ENCODE results near the gene TNMD. TPM values are rescaled to one million over a fixed set of nuclear protein-coding genes. Genes with fewer than 3 reads are reported as not detected.

Gene TNMD
- total RNA-seq, 3 donors from 2014 or later (not counting 1 experiment from before 2014, with no cell fraction given) = not detected

- Mint-ChIP-seq H3K36me3 (no peaks in the 10 kb centered on the region), H3K4me3 (no peak overlapping the region), H3K27ac (no peak overlapping the region), H3K4me1 (no peaks in the 10 kb centered on the region), H3K9me3 (no peaks in the 10 kb centered on the region), H3K27me3 (ENCODE audit: low read depth in 2 of 2) (peaks cover 0 to 25% of the 10 kb centered on the region in 2 donors)
- TF ChIP-seq CTCF (IDR thresholded peaks at IDR 0.05) = no peak
- no peaks in the 10 kb centered on the region for H3K9me3 ChIP-seq (ENCODE audit: control insufficient read depth, insufficient read depth, low read length)
- intact Hi-C loops (cut with micrococcal nuclease) = no loop called here
- H3K4me1 ChIP-seq (ENCODE audit: control insufficient read depth, insufficient read depth, low read length) = no peaks in the 10 kb centered on the region
- H3K4me3 ChIP-seq (ENCODE audit: low read length) = no peak overlapping the region
- ATAC-seq (no peak), DNase-seq (no peak)
- whole genome bisulfite sequencing (ENCODE audit: insufficient coverage) = no CpG with 5 or more reads among the region's 9 CpGs
- H3K27ac ChIP-seq (ENCODE audit: low read length) = no peak overlapping the region
- H3K36me3 ChIP-seq (ENCODE audit: control insufficient read depth, insufficient read depth, low read length) = no peaks in the 10 kb centered on the region
- no peaks in the 10 kb centered on the region for H3K27me3 ChIP-seq (ENCODE audit: control insufficient read depth, insufficient read depth, low read length)
Measured at GRCh38 chrX:100599456-100599855, 14.7 kb downstream of the TNMD start.

GRCh38 chrX:100600340-100600739, 15.6 kb downstream of the TNMD start:
- H3K36me3 ChIP-seq (ENCODE audit: control insufficient read depth, insufficient read depth, low read length) = no peaks in the 10 kb centered on the region
- Mint-ChIP-seq H3K4me3 (no peak overlapping the region), H3K27ac (no peak overlapping the region), H3K9me3 (no peaks in the 10 kb centered on the region), H3K27me3 (ENCODE audit: low read depth in 2 of 2) (peaks cover 0 to 25% of the 10 kb centered on the region in 2 donors), H3K36me3 (no peaks in the 10 kb centered on the region), H3K4me1 (no peaks in the 10 kb centered on the region)
- no peak overlapping the region for H3K4me3 ChIP-seq (ENCODE audit: low read length)
- intact Hi-C loops (cut with micrococcal nuclease) = no loop called here
- no peaks in the 10 kb centered on the region for H3K9me3 ChIP-seq (ENCODE audit: control insufficient read depth, insufficient read depth, low read length)
- no peak for TF ChIP-seq CTCF (IDR thresholded peaks at IDR 0.05)
- no peak for DNase-seq
- ATAC-seq = no peak
- H3K27me3 ChIP-seq (ENCODE audit: control insufficient read depth, insufficient read depth, low read length) = no peaks in the 10 kb centered on the region
- H3K4me1 ChIP-seq (ENCODE audit: control insufficient read depth, insufficient read depth, low read length) = no peaks in the 10 kb centered on the region
- no peak overlapping the region for H3K27ac ChIP-seq (ENCODE audit: low read length)

GRCh38 chrX:100600758-100601157, 16.0 kb downstream of the TNMD start:
- H3K36me3 Mint-ChIP-seq = no peaks in the 10 kb centered on the region
- DNase-seq (no peak), ATAC-seq (no peak)
- no peaks in the 10 kb centered on the region for H3K27me3 ChIP-seq (ENCODE audit: control insufficient read depth, insufficient read depth, low read length)
- TF ChIP-seq CTCF (IDR thresholded peaks at IDR 0.05) = no peak
- intact Hi-C loops (cut with micrococcal nuclease) = no loop called here
- no peaks in the 10 kb centered on the region for H3K9me3 Mint-ChIP-seq
- H3K9me3 ChIP-seq (ENCODE audit: control insufficient read depth, insufficient read depth, low read length) = no peaks in the 10 kb centered on the region
- H3K4me3 ChIP-seq (ENCODE audit: low read length) = no peak overlapping the region
- H3K36me3 ChIP-seq (ENCODE audit: control insufficient read depth, insufficient read depth, low read length) = no peaks in the 10 kb centered on the region
- no peaks in the 10 kb centered on the region for H3K4me1 ChIP-seq (ENCODE audit: control insufficient read depth, insufficient read depth, low read length)
- H3K4me1 Mint-ChIP-seq = no peaks in the 10 kb centered on the region
- no peak overlapping the region for H3K4me3 Mint-ChIP-seq
- H3K27ac ChIP-seq (ENCODE audit: low read length) = no peak overlapping the region
- WGBS (ENCODE audit: insufficient coverage) = no CpG with 5 or more reads among the region's 1 CpG
- H3K27ac Mint-ChIP-seq = no peak overlapping the region
- H3K27me3 Mint-ChIP-seq (ENCODE audit: low read depth in 2 of 2) = peaks cover 0 to 21% of the 10 kb centered on the region in 2 donors

- no peak overlapping the region for H3K27ac Mint-ChIP-seq
- H3K27me3 ChIP-seq (ENCODE audit: control insufficient read depth, insufficient read depth, low read length) = no peaks in the 10 kb centered on the region
- WGBS (ENCODE audit: insufficient coverage) = no CpG with 5 or more reads among the region's 1 CpG
Measured at GRCh38 chrX:100606753-100607152, 22.0 kb downstream of the TNMD start.

More at GRCh38 chrX:100606753-100607152, 22.0 kb downstream of the TNMD start:
- Mint-ChIP-seq H3K4me3 (no peak overlapping the region), H3K4me1 (no peaks in the 10 kb centered on the region), H3K36me3 (no peaks in the 10 kb centered on the region), H3K27me3 (ENCODE audit: low read depth in 2 of 2) (peaks cover 0 to 27% of the 10 kb centered on the region in 2 donors), H3K9me3 (no peaks in the 10 kb centered on the region)
- no peak for DNase-seq
- Histone ChIP-seq H3K36me3 (ENCODE audit: control insufficient read depth, insufficient read depth, low read length) (no peaks in the 10 kb centered on the region), H3K4me1 (ENCODE audit: control insufficient read depth, insufficient read depth, low read length) (no peaks in the 10 kb centered on the region), H3K4me3 (ENCODE audit: low read length) (no peak overlapping the region), H3K9me3 (ENCODE audit: control insufficient read depth, insufficient read depth, low read length) (no peaks in the 10 kb centered on the region), H3K27ac (ENCODE audit: low read length) (no peak overlapping the region)
- intact Hi-C loops (cut with micrococcal nuclease) = no loop called here
- ATAC-seq = no peak
- TF ChIP-seq CTCF (IDR thresholded peaks at IDR 0.05) = no peak
